Stimulated activated naive B cell treated with anti-CD40 and anti-IgM and Interleukin-4, amounts not matched to agents 10 μg/mL and 1 μg/mL and 100 μg/mL, for 72 hours (primary cell): Measurements from ENCODE around the gene AKAP12.
"Not testable (repeated sequence)": the region's sequence is repeated elsewhere in the genome, so short reads cannot be mapped to it uniquely, and the experiment has no call there.

ENCODE experiments used
- ATAC-seq, 2 donors: fragments of 150-1000 bp; cut with Tn5 transposase; replicated peaks; 2 replicates each; pipeline ENCODE4 v1.10.0; 2021; ENCODE audit warnings: moderate library complexity in 1 of 2
- DNase-seq: peaks from one replicate; pipeline ENCODE4 v3.0.0; 2021
- H3K27ac Mint-ChIP-seq: one replicate; pipeline ENCODE4 v1.8.0; 2022; ENCODE audit warnings: mild to moderate bottlenecking, mixed read lengths
- H3K27me3 Mint-ChIP-seq, 2 donors: one replicate each; pipeline ENCODE4 v1.8.0; 2022; ENCODE audit warnings: mixed read lengths in 2 of 2
- H3K36me3 Mint-ChIP-seq, 2 donors: one replicate each; pipeline ENCODE4 v1.8.0; 2022; ENCODE audit warnings: mixed read lengths in 2 of 2, mild to moderate bottlenecking in 1 of 2
- H3K4me1 Mint-ChIP-seq, 2 donors: one replicate each; pipeline ENCODE4 v1.8.0; 2022; ENCODE audit warnings: mixed read lengths in 2 of 2, mild to moderate bottlenecking in 1 of 2
- H3K4me3 Mint-ChIP-seq, 2 donors: one replicate each; pipeline ENCODE4 v1.8.0; 2022; ENCODE audit warnings: mild to moderate bottlenecking in 2 of 2, mixed read lengths in 2 of 2, moderate library complexity in 1 of 2
- H3K9me3 Mint-ChIP-seq, 2 donors: one replicate each; pipeline ENCODE4 v1.8.0; 2022; ENCODE audit warnings: mixed read lengths in 2 of 2, mild to moderate bottlenecking in 1 of 2

Gene AKAP12

GRCh38 chr6:151372164-151372563 is 132.4 kb downstream of the AKAP12 start:
- H3K9me3 Mint-ChIP-seq = no peaks in the 10 kb centered on the region

GRCh38 chr6:151374036-151374683 is 134.4 kb downstream of the AKAP12 start:
- Mint-ChIP-seq H3K36me3 (peaks cover 24 to 26% of the 10 kb centered on the region in 2 donors), H3K27ac (no peak overlapping the region), H3K9me3 (no peaks in the 10 kb centered on the region), H3K4me1 (peaks cover 23 to 41% of the 10 kb centered on the region in 2 donors), H3K4me3 (no peak overlapping the region), H3K27me3 (no peaks in the 10 kb centered on the region)
- ATAC-seq (no peak), DNase-seq (no peak)

More at GRCh38 chr6:151372164-151372563, 132.4 kb downstream of the AKAP12 start:
- DNase-seq (no peak), ATAC-seq (no peak)
- Mint-ChIP-seq H3K36me3 (peaks cover 28 to 30% of the 10 kb centered on the region in 2 donors), H3K27ac (no peak overlapping the region), H3K27me3 (no peaks in the 10 kb centered on the region), H3K4me3 (no peak overlapping the region), H3K4me1 (peaks cover 19 to 32% of the 10 kb centered on the region in 2 donors)

DNA sequence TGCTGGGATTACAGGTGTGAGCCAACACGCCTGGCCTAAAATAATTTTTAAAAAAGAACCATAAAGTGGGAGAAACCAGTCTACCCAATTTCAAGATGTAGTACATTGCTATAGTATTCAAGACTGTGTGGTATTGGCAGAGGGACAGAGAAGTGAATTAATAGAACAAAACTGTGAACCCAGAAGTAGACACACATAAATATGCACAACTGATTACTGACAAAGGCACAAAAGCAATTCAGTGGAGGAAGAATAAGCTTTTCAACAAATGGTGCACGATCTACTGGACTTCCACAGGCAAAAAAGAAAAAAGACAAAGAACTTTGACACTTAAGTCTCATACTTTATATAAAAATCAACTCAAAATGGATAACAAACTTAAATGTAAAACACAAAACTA is 136.1 kb downstream of the AKAP12 start:
- Mint-ChIP-seq H3K4me1 (peaks cover 33 to 53% of the 10 kb centered on the region in 2 donors), H3K27me3 (no peaks in the 10 kb centered on the region)

GRCh38 chr6:151376440-151376839 is 136.7 kb downstream of the AKAP12 start:
- Mint-ChIP-seq H3K4me3 (peak overlapping the region in 1 of 2 donors; percentile 24), H3K27me3 (no peaks in the 10 kb centered on the region), H3K36me3 (peaks cover 20 to 21% of the 10 kb centered on the region in 2 donors), H3K4me1 (peaks cover 37 to 59% of the 10 kb centered on the region in 2 donors), H3K27ac (no peak overlapping the region), H3K9me3 (no peaks in the 10 kb centered on the region)
- no peak for DNase-seq
- peak; percentile 60 to 75 for ATAC-seq

More for the DNA sequence above, 136.1 kb downstream of the AKAP12 start:
- ATAC-seq (no peak), DNase-seq (no peak)
- H3K4me3 Mint-ChIP-seq = no peak overlapping the region
- H3K9me3 Mint-ChIP-seq = no peaks in the 10 kb centered on the region
- peaks cover 24 to 26% of the 10 kb centered on the region in 2 donors for H3K36me3 Mint-ChIP-seq
- peak overlapping the region; percentile 4 for H3K27ac Mint-ChIP-seq

GRCh38 chr6:151377095-151377494 is 137.3 kb downstream of the AKAP12 start:
- DNase-seq = no peak
- Mint-ChIP-seq H3K9me3 (no peaks in the 10 kb centered on the region), H3K4me3 (no peak overlapping the region), H3K27me3 (no peaks in the 10 kb centered on the region), H3K27ac (no peak overlapping the region), H3K4me1 (peaks cover 35 to 60% of the 10 kb centered on the region in 2 donors), H3K36me3 (peaks cover 14 to 17% of the 10 kb centered on the region in 2 donors)
- ATAC-seq = no peak

DNA sequence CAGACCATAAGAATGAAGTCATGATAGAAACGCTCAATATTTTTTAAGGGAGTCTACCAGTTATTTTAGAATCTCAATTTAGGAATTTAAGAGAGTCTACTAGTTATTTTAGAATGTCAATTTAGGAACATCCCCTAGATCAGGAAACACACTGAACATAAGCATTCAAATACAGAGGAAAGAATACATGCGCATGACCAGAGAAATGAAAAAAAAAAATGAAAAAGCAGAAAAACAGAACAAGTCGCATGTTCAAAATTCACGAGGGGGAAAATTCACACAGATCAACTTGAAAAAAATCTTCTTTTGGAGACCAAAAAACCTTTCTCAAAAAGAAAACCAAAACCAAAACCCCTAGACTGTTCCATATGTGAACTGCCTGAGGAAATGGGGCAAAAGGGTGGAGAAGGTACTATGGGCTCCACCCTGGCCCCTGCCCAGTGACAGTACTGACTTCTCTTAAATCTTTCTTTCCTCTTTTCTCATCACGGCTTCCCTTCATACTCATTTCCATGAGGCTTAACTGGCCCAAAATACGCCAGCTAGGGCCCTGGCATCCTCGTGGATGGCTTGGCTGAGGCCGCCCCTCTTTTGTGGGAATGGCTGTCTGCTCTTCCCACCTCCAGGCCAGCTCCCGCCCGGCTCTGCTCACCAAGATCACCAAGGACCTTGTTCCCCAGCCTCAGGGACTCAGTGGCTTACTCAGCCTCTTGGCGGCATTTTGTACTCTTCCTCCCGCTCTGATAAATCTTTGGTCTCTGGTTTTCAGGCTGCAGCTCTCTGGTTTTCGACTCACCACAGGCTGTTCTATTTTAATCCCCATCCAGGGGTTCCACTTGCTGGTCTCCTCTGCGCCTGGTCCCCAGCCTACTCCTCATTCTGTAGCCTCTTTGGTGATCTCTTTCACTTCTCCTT is 140.4 kb downstream of the AKAP12 start:
- Mint-ChIP-seq H3K4me3 (peak overlapping the region; percentile 72 to 74), H3K4me1 (peaks cover 39 to 52% of the 10 kb centered on the region in 2 donors), H3K27me3 (no peaks in the 10 kb centered on the region), H3K27ac (peak overlapping the region; percentile 96), H3K36me3 (peaks cover 12 to 13% of the 10 kb centered on the region in 2 donors), H3K9me3 (no peaks in the 10 kb centered on the region)
- DNase-seq (no peak), ATAC-seq (peak; percentile 76 to 77)

GRCh38 chr6:151380848-151381205 is 141.1 kb downstream of the AKAP12 start:
- Mint-ChIP-seq H3K9me3 (no peaks in the 10 kb centered on the region), H3K27me3 (no peaks in the 10 kb centered on the region), H3K4me1 (peaks cover 39 to 52% of the 10 kb centered on the region in 2 donors), H3K4me3 (peak overlapping the region; percentile 72 to 74), H3K27ac (peak overlapping the region; percentile 96), H3K36me3 (peaks cover 12 to 13% of the 10 kb centered on the region in 2 donors)
- ATAC-seq (no peak), DNase-seq (no peak)

DNA sequence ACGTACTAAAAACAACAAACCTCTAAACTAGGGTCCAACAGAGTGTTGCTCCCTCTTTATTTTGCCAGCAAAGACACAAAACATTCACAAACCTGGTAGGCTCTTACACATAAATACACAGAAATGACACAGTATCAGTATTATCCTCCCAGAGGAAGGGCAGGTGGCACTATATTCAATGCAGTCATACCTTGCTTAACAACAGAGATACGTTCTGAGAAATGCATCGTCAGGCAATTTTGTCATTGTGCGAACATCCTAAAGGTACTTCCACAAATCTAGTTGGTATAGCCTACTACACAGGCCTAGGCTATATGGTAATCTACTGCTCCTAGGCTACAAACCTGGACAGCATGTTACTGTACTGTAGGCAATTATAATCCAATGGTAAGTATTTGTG is 142.0 kb downstream of the AKAP12 start:
- Mint-ChIP-seq H3K27ac (no peak overlapping the region), H3K27me3 (no peaks in the 10 kb centered on the region), H3K36me3 (peaks cover 12 to 13% of the 10 kb centered on the region in 2 donors), H3K4me1 (peaks cover 32 to 43% of the 10 kb centered on the region in 2 donors), H3K4me3 (no peak overlapping the region), H3K9me3 (no peaks in the 10 kb centered on the region)
- no peak for ATAC-seq
- no peak for DNase-seq

DNA sequence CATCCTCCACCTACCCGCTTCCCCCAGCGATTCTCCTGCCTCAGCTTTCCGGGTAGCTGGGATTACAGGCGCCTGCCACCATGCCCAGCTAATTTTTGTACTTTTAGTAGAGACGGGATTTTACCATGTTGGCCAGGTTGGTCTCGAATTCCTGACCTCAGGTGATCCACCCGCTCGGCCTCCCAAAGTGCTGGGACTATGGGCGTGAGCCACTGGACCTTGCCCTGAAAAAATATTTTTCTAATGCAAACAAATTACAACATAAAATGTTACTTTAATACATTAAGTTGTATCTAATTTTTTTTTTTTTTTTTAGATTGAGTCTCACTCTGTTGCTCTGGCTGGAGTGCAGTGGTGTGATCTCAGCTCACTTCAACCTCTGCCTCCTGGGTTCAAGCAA is 142.9 kb downstream of the AKAP12 start:
- H3K4me3 Mint-ChIP-seq, H3K9me3 Mint-ChIP-seq, H3K27me3 Mint-ChIP-seq, ATAC-seq, DNase-seq, H3K27ac Mint-ChIP-seq: not testable (repeated sequence)
- H3K4me1 Mint-ChIP-seq = peaks cover 30 to 40% of the 10 kb centered on the region in 2 donors
- H3K36me3 Mint-ChIP-seq = peaks cover 12 to 13% of the 10 kb centered on the region in 2 donors

DNA sequence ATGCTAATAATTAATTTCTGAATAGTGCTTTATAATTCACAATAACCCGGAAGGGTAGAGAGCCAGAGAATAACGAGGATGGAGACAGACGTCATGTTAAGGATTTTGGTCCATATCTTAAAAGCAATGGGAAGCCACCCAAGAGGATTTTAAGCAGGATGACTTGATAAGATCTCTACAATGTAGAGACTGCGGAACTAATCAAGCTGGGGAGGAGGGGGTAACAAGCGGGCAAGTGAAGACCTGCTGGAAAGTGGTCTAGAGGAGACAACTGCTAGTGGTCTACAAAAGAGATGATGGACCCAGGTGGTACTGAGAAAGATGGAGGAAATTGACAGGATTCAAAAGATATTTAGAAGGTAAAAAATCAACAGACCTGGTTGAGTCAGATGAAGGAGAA is 144.4 kb downstream of the AKAP12 start:
- Mint-ChIP-seq H3K27me3 (no peaks in the 10 kb centered on the region), H3K4me1 (peaks cover 26 to 36% of the 10 kb centered on the region in 2 donors), H3K27ac (peak overlapping the region; percentile 63), H3K9me3 (no peaks in the 10 kb centered on the region), H3K4me3 (no peak overlapping the region), H3K36me3 (peaks cover 10 to 12% of the 10 kb centered on the region in 2 donors)
- DNase-seq = no peak
- ATAC-seq = no peak

- H3K36me3 Mint-ChIP-seq = peaks cover 10 to 12% of the 10 kb centered on the region in 2 donors
- H3K4me1 Mint-ChIP-seq = peaks cover 23 to 30% of the 10 kb centered on the region in 2 donors
- peak overlapping the region; percentile 19 to 25 for H3K4me3 Mint-ChIP-seq
- peak overlapping the region; percentile 71 for H3K27ac Mint-ChIP-seq
- no peaks in the 10 kb centered on the region for H3K9me3 Mint-ChIP-seq
- no peak for DNase-seq
- H3K27me3 Mint-ChIP-seq = no peaks in the 10 kb centered on the region
- ATAC-seq = no peak
Observed at GRCh38 chr6:151385177-151385576, 145.4 kb downstream of the AKAP12 start.

- H3K4me1 Mint-ChIP-seq = peaks cover 16 to 21% of the 10 kb centered on the region in 2 donors
- peaks cover 11 to 18% of the 10 kb centered on the region in 2 donors for H3K36me3 Mint-ChIP-seq
- H3K27ac Mint-ChIP-seq = no peak overlapping the region
- no peak for ATAC-seq
- no peaks in the 10 kb centered on the region for H3K27me3 Mint-ChIP-seq
- no peaks in the 10 kb centered on the region for H3K9me3 Mint-ChIP-seq
- H3K4me3 Mint-ChIP-seq = no peak overlapping the region
- DNase-seq = no peak
Observed at GRCh38 chr6:151387175-151387970, 147.6 kb downstream of the AKAP12 start.

DNA sequence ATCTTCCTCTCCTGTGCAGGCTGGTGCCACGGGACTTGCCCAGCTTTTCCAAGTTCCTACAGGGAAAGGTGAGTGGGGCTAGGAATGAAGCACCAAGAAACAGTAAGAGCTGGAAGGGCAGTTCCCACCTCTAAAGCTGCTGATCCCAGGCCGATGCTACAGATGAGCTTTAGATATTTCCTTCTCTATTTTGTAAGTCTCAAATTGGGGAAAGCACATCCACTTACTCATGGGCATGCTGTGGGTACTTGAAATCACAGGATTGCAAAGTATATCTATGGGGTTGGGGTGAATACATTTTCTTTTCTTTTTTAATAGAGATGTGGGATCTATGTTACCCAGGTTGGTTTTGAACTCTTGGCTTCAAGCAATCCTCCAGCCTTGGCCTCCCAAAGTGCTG is 148.5 kb downstream of the AKAP12 start:
- Mint-ChIP-seq H3K27ac (no peak overlapping the region), H3K4me3 (no peak overlapping the region), H3K27me3 (no peaks in the 10 kb centered on the region), H3K4me1 (peaks cover 20 to 30% of the 10 kb centered on the region in 2 donors), H3K36me3 (peaks cover 14 to 22% of the 10 kb centered on the region in 2 donors), H3K9me3 (no peaks in the 10 kb centered on the region)
- DNase-seq (no peak), ATAC-seq (no peak)
